HG02938 (cell line): ENCODE measurements around the gene FLVCR1.
"Not testable (repeated sequence)": the region's sequence is repeated elsewhere in the genome, so short reads cannot be mapped to it uniquely, and the experiment has no call there.

Source experiments
- ATAC-seq: cut with Tn5 transposase; IDR thresholded peaks from one replicate; pipeline ENCODE4 v1.9.1; 2021; ENCODE audit warnings: mild to moderate bottlenecking, moderate library complexity; ENCODE audit not compliant: unreplicated experiment

The FLVCR1 gene

DNA sequence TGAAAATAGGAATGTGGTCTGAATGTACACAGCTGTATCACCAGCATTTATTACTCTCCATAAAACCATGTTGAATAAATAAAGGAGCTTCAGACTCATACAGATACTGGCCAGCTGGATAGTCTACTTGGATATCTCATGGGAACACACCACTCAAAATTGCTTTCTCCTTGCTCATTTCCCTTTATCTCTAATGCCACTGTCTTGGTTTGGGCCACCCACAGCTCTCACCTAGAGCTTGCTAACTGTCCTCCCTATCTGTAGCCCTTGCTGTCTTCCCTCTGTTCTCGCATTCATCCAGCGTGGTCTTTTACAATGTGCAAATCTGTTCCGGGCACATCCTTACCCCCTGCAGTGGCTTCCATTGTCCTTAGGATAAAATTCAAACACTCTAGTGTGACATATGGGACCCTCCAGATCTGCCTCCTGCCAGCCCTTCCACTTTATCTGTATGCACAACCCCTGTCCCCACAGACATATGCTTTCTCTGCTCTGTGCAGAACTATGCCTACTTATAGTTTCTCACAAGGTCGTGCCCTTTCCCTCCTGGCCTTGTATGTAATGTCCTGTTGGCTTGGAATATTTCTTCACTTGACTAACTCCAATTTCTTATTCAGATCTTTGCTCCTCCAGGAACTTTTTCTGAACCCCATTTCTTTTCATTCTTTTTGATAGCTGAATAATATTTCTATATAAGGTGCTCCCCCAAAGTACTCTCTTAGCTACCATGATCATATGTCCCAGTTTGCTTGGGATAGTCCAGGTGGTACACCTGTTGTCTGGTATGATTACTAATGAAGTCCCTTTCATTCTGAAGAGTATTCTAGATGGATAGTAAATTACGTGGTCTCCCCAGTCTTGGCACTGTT lies 2.9 kb downstream of the FLVCR1 start:
- no peak for ATAC-seq

DNA sequence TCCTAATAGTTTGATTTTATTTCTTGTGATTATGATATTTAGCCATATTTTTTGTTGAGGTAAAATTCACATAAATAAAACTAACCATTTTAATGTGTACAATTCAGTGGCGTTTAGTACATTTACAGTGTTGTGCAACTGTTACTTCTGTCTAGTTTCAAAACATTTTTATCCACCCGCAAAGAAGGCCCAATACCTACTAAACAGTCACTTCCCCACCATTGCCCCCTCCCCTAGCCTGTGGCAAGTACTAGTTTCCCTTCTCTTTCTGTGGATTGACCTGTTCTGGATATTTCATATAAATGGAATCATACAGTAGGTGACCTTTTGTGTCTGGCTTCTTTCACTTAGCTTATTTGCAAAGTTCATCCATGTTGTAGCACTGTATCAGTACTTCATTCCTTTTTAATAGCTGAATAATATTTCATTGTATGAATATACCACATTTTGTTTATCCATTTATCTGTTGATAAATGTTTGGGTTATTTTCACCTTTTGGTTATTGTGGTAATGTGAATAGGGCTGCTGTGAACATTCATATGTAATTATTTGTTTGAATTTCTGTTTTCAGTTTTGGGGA lies 4.1 kb downstream of the FLVCR1 start:
- ATAC-seq, result no peak

DNA sequence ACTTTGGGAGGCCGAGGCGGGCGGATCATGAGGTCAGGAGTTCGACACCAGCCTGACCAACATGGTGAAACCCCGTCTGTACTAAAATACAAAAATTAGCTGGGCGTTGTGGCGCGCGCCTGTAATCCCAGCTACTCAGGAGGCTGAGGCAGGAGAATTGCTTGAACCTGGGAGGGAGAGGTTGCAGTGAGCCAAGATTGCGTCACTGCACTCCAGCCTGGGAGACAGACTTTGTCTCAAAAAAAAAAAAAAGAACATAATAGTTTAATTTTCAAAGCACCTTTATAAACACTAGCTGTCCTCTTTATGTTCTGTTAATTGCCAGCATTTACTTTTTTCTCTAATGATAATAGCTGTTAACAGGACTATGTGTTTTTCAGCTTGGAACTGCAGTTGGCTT lies 5.3 kb downstream of the FLVCR1 start:
- not testable (repeated sequence) for ATAC-seq

- ATAC-seq, result no peak
Observed at GRCh38 chr1:212864201-212864600, 6.1 kb downstream of the FLVCR1 start.

GRCh38 chr1:212867192-212867591 lies 9.1 kb downstream of the FLVCR1 start:
- no peak for ATAC-seq

DNA sequence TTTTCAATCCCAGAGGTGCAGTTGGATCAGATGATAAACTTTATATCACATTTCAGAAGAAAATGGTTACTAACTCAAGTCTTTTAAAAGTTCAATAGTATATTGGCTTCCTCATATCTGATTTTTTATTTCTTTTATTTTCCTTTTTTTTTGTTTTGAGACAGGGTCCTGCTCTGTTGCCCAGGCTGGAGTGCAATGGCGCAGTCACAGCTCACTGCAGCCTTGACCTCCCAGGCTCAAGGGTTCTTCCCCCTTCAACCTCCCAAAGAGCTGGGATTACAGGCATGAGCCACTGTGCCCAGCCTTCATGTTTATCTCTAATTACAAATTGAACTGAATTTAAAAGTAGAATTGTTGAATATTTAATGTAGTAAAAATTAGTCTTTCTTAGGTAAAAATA lies 13.9 kb downstream of the FLVCR1 start:
- ATAC-seq, result no peak

GRCh38 chr1:212873518-212873917 lies 15.4 kb downstream of the FLVCR1 start:
- ATAC-seq, result no peak

DNA sequence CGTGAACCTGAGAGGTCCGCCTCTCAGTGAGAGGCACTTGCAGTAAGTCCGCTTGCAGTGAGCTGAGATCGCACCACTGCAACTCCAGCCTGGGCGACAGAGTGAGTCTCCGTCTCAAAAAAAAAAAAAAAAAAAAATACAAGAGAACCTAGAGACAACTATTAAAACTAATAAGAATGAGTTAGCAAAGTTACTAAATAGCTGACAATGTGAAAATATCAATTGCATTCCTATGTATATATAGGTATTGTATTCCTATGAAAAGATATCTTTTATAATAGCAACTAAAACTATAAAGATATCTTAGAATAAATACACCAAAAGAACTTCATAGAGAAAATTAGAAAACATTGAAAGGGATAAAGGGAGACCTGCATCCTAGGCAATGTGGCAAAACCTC lies 20.3 kb downstream of the FLVCR1 start:
- no peak for ATAC-seq

DNA sequence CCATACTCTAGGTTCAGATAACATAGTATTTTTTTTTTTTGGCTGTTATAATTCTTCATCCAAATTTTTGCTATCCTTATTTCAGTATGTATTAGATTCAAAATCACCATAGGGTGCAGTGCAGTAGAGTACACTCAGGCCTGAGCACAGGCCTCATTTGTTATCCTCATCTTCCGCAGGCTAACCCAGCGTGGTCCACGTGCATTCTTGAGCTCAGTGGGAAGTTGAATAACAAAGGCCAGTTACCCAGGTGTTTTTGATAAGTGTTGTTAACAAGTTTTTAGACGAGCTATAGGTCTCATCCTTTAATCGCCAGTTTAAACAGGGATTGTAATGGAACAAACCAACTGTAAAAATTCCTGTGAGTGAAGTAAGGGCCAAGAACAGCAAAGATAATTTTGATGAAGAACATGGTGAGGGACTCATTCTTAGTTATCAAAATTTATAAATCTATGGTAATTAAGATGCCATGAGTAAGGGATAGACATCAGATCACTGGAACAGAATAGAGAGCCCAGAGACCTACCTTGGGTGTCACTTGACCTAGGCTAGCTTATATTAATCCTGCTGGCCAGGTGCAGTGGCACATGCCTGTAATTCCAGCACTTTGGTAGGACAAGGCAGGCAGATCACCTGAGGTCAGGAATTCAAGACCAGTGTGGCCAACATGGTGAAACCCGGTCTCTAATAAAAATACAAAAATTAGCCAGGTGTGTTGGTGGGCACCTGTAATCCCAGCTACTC lies 22.0 kb downstream of the FLVCR1 start:
- ATAC-seq, result no peak

DNA sequence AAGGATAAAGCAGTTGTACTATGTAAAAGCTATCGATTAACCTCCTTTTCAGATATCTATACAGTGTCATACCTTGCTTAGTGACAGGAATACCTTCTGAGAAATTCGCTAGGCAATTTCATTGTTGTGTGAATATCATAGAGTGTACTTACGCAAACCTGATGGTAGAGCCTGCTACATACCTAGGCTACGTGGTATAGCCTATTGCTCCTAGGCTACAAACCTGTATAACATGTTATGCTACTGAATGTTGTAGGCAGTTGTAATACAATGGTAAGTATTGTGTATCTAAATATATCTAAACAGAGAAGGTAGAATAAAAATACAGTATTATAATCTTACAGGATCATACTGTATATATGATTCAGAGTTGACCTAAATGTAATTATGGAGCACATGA lies 26.5 kb downstream of the FLVCR1 start:
- ATAC-seq, result no peak

DNA sequence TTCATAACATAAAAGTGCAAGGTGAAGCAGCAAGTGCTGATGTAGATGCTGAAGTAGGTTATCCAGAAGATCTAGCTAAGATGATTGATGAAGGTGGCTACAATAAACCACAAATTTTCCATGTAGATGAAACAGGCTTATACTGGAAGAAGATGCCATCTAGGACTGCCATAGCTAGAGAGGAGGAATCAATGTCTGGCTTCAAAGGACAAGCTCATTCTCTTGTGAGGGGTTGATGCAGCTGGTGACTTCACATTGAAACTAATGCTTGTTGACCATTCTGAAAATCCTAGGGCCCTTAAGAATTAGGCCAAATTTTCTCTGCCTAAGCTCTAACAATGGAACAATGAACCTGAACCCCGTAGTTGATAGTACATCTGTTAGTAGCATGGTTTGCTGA lies 34.0 kb downstream of the FLVCR1 start:
- ATAC-seq, result no peak

DNA sequence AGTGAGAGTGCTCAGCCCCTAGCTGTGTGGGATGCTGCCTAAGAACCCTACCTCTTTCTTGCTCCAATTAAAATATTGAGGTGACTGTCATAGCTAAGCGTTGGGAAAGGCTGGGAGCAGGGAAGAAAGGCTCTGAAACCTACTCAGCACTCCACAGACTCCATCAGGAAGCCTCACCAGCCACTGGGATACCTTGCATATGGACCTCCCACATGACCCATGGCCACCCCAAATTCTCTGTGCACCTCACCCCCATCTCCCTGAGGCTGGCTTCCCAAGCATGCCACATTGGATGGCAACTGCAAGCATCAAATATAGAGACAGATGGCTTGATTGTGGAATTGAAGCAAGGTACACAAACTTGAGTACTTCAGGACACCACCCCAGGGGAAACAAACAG lies 41.8 kb downstream of the FLVCR1 start:
- ATAC-seq, result no peak

GRCh38 chr1:212901290-212901689 lies 43.2 kb downstream of the FLVCR1 start:
- no peak for ATAC-seq

GRCh38 chr1:212902054-212902453 lies 44.0 kb downstream of the FLVCR1 start:
- ATAC-seq, result no peak

- ATAC-seq, result no peak
Observed at GRCh38 chr1:212903664-212904063, 45.6 kb downstream of the FLVCR1 start.

DNA sequence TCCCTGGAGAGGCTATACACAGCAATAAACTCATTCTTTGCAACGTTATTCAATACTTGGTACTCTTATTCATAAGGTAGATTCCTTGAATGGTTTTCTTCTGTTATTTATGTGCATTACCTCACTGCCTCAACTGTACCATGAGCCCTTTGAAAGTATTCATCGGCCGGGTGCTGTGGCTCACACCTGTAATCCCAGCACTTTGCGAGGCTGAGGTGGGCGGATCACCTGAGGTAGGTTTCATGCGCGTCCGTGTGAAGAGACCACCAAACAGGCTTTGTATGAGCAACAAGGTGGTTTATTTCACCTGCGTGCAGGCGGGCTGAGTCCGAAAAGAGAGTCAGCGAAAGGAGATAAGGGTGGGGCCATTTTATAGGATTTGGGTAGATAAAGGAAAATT lies 50.0 kb downstream of the FLVCR1 start:
- ATAC-seq, result not testable (repeated sequence)

GRCh38 chr1:212908971-212909370 lies 50.9 kb downstream of the FLVCR1 start:
- ATAC-seq, result no peak

DNA sequence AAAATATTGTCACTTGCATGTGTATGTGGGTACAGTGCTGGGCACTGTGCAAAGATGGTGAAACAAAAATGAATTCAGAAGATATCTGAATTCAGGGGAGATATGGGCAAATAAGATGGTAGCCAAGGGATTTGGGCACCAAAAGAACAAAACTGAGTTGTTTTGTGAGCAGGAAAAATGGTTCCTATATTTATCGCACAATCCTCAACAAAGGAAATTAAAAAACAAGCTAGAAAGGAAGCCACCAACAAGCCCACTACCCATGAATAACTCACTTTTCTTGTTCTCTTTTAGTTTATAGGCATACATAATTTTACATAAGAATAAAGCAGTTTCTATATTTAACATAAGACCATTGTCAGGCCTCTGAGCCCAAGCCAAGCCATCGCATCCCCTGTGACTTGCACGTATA lies 51.6 kb downstream of the FLVCR1 start:
- ATAC-seq, result no peak

DNA sequence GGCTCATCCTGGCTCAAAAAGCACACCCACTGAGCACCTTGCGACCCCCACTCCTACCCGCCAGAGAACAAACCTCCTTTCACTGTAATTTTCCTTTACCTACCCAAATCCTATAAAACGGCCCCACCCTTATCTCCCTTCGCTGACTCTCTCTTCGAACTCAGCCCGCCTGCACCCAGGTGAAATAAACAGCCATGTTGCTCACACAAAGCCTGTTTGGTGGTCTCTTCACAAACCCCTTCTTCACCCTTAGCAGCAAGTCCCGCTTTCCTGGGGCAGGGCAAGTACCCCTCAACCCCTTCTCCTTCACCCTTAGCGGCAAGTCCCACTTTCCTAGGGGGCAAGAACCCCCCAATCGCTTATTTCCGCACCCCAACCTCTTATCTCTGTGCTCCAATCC lies 52.1 kb downstream of the FLVCR1 start:
- not testable (repeated sequence) for ATAC-seq

- ATAC-seq, result not testable (repeated sequence)
Observed at GRCh38 chr1:212913638-212914037, 55.6 kb downstream of the FLVCR1 start.

GRCh38 chr1:212914110-212914509 lies 56.0 kb downstream of the FLVCR1 start:
- not testable (repeated sequence) for ATAC-seq

DNA sequence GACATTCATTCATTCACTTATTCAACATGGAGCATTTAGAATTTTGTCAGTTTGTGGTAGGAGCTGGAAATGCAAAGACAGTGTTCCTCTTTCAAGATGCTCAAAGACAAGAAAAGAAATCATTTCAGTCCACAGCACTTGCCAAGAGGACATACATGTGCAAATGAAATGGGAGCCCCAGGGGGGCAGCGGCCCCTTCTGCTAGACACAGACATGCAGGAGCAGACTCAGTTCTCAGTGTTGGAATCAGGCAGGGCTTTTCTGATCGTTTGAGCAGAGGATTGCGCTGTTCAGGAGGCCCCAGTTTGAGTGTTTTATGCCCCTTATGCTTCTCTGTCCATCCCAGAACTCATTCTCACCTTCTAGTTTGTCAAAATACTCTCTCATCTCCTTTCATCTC lies 56.7 kb downstream of the FLVCR1 start:
- ATAC-seq, result no peak
